Small intestine (tissue), 7 donors: ENCODE results near the gene TSEN15. TPM values are rescaled to one million over a fixed set of nuclear protein-coding genes. Genes with fewer than 3 reads are reported as not detected.

ENCODE experiments used
- DNase-seq, 2 donors: peaks; one replicate each; pipeline versions ENCODE4 v3.0.0 to v3.0.0-alpha.2; 2013
- FAIRE-seq: peaks from 2 replicates; lab custom pipeline; 2012; peaks lifted over from hg19 to GRCh38; lab: Jason Lieb, UNC
- H3K27ac ChIP-seq, 3 donors: one replicate each; pipeline ENCODE4 v1.5.1; 2013; ENCODE audit warnings: low read length in 2 of 3, mild to moderate bottlenecking in 2 of 3, control low read depth in 1 of 3, inconsistent platforms in 1 of 3, low read depth in 1 of 3, moderate library complexity in 1 of 3
- H3K27me3 ChIP-seq, 3 donors: one replicate each; pipeline ENCODE4 v1.6.1; 2013; ENCODE audit warnings: low read length in 3 of 3, inconsistent platforms in 1 of 3; ENCODE audit not compliant: control insufficient read depth in 3 of 3, insufficient read depth in 3 of 3
- H3K36me3 ChIP-seq, 3 donors: one replicate each; pipeline ENCODE4 v1.6.1; 2013; ENCODE audit warnings: low read length in 3 of 3, inconsistent platforms in 1 of 3, low read depth in 1 of 3, mild to moderate bottlenecking in 1 of 3, moderate library complexity in 1 of 3; ENCODE audit not compliant: control insufficient read depth in 3 of 3, insufficient read depth in 2 of 3
- H3K4me1 ChIP-seq, 3 donors: one replicate each; pipeline ENCODE4 v1.6.1; 2013; ENCODE audit warnings: low read length in 2 of 3, inconsistent platforms in 1 of 3, low read depth in 1 of 3, mild to moderate bottlenecking in 1 of 3, moderate library complexity in 1 of 3; ENCODE audit not compliant: control insufficient read depth in 3 of 3, insufficient read depth in 2 of 3
- H3K4me3 ChIP-seq, 3 donors: one replicate each; pipeline ENCODE4 v1.5.1; 2013; ENCODE audit warnings: low read length in 3 of 3, control low read depth in 1 of 3, inconsistent platforms in 1 of 3, low read depth in 1 of 3, mild to moderate bottlenecking in 1 of 3, moderate library complexity in 1 of 3
- H3K9me3 ChIP-seq, 2 donors: one replicate each; pipeline ENCODE4 v1.6.1; 2013; ENCODE audit warnings: low read depth in 1 of 2, low read length in 1 of 2; ENCODE audit not compliant: control insufficient read depth in 2 of 2, insufficient read depth in 1 of 2
- WGBS, 3 donors: extraction: QIAGEN DNeasy Blood & Tissue Kit; methylation state at CpG; one replicate each; pipeline ENCODE4 v1.1.7; 2013; 5-methylcytosine and 5-hydroxymethylcytosine counted together
- polyA plus RNA-seq, 4 donors: library from polyadenylated mRNA; stranded (reverse) in 3 of 4; unstranded in 1 of 4; fragments of 200-250 nt in 3 of 4; fragments of 120-200 nt in 1 of 4; gene quantifications; one replicate each; pipeline versions ENCODE4 v1.2.1 to v1.2.3, GENCODE V29; 2013
- donor health status: healthy with polysubstance abuse.
- donor health status: control.
- donor health status: control.
- donor health status: Bipolar disorder and iron deficiency.
- donor health status: healthy.

TSEN15 gene
- polyA plus RNA-seq, 4 donors = 7.6 to 25.3 (median 15.4) TPM

GRCh38 chr1:184017306-184017705, 34.2 kb upstream of the TSEN15 start:
- Histone ChIP-seq H3K27me3 (peaks cover 0 to 3% (median 0%) of the 10 kb centered on the region in 3 donors), H3K36me3 (no peaks in the 10 kb centered on the region), H3K27ac (no peak overlapping the region), H3K9me3 (no peaks in the 10 kb centered on the region), H3K4me3 (no peak overlapping the region), H3K4me1 (no peaks in the 10 kb centered on the region)
- FAIRE-seq (no peak), DNase-seq (no peak)
- WGBS, 3 donors = 76 to 85% (median 81%) methylated on average over 7 of the region's 7 CpGs

DNA sequence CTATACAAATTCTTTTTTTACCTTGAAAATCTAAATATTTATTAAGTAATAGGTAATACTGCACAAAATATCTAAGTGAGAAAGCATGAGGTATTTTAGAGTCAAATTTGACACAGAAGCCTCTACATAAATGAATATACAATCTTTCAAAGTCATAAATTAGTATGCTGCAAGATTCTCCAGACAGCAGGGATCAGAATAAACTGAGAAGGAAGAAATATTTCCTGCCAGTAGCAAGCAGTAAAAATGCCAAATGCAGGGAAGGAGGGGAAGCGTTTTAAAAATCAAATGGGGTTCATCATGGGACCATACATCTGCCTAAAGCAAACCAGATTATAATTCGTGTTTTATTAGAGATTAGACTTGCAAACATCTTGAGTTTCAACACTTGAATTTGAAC, 32.9 kb upstream of the TSEN15 start:
- H3K4me3 ChIP-seq = no peak overlapping the region
- 46 to 67% (median 59%) methylated on average over 2 of the region's 2 CpGs for WGBS, 3 donors
- H3K27ac ChIP-seq = no peak overlapping the region
- no peaks in the 10 kb centered on the region for H3K4me1 ChIP-seq
- H3K9me3 ChIP-seq = no peaks in the 10 kb centered on the region
- DNase-seq = no peak
- H3K27me3 ChIP-seq = peaks cover 0 to 3% (median 0%) of the 10 kb centered on the region in 3 donors
- H3K36me3 ChIP-seq = no peaks in the 10 kb centered on the region
- FAIRE-seq = no peak

DNA sequence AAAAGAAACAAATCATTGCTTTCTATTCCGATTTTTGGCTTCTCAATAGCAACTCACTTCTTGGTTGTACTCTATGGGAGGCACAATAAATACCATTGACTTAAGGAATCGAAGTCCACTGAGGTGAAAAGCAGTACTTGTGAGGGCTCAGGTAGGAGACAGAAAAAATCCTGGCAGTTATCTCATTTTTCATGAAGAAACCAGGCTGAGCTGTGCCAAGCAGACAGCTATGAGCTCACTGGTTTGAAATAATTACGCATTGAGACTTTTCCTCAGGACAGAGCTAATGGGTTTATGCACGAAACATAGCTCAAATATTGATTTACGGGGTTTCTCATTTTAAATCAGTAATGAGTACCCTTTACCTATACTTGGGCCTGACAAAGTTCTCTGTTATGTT, 32.5 kb upstream of the TSEN15 start:
- Histone ChIP-seq H3K27me3 (peaks cover 0 to 3% (median 0%) of the 10 kb centered on the region in 3 donors), H3K36me3 (no peaks in the 10 kb centered on the region), H3K4me1 (no peaks in the 10 kb centered on the region), H3K4me3 (no peak overlapping the region), H3K27ac (no peak overlapping the region), H3K9me3 (no peaks in the 10 kb centered on the region)
- WGBS, 3 donors = 77 to 85% (median 79%) methylated on average over 5 of the region's 5 CpGs
- no peak for FAIRE-seq
- no peak for DNase-seq

DNA sequence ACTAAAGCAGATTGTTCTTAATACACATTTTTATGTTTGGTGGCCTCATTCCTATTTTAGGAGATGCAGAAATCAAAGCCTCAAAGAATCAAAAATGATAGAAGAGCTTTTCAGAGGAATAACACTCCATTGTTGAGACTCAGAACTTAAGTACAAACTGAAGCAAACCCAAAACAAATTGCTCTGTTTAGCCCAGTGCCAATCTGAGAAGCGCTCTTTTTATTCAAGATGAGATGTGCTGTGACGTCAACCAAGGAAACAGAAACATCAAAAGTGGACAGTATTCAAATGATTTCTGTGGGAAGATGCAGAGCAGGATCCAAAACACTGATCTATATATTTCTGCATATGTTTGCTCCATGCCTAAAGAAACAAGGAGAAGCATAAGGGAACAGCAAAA, 32.0 kb upstream of the TSEN15 start:
- no peaks in the 10 kb centered on the region for H3K4me1 ChIP-seq
- no peak overlapping the region for H3K27ac ChIP-seq
- no peaks in the 10 kb centered on the region for H3K9me3 ChIP-seq
- no peak for FAIRE-seq
- H3K36me3 ChIP-seq = no peaks in the 10 kb centered on the region
- no peak for DNase-seq
- H3K27me3 ChIP-seq = peaks cover 0 to 3% (median 0%) of the 10 kb centered on the region in 3 donors
- H3K4me3 ChIP-seq = no peak overlapping the region
- 86 to 90% (median 89%) methylated on average over 2 of the region's 2 CpGs for WGBS, 3 donors

GRCh38 chr1:184020328-184020727, 31.2 kb upstream of the TSEN15 start:
- 94 to 100% (median 95%) methylated on average over 2 of the region's 2 CpGs for WGBS, 3 donors
- Histone ChIP-seq H3K9me3 (no peaks in the 10 kb centered on the region), H3K36me3 (no peaks in the 10 kb centered on the region), H3K4me3 (no peak overlapping the region), H3K27me3 (peaks cover 0 to 4% (median 0%) of the 10 kb centered on the region in 3 donors), H3K27ac (no peak overlapping the region), H3K4me1 (no peaks in the 10 kb centered on the region)
- DNase-seq (no peak), FAIRE-seq (no peak)

DNA sequence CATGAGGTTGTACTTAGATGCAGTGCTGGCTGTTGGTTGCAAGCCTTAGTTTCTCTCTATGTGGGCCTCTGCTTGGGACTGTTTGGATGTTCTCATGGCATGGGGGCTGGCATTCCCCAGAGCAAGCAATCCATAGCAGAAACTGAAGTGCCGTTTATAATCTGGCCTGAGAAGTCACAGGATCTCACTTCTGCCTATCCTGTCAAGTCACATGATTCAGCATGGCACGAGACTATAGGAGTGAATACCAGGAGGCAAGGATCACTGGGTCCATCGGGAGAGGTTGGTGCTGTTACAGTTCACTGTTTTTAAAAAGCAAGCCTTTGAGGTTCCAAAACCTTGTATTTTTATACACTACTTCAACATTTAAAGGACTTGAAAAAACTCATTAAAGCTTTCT, 30.7 kb upstream of the TSEN15 start:
- FAIRE-seq (no peak), DNase-seq (no peak)
- Histone ChIP-seq H3K4me1 (no peaks in the 10 kb centered on the region), H3K36me3 (no peaks in the 10 kb centered on the region), H3K4me3 (no peak overlapping the region), H3K27me3 (peaks cover 0 to 8% (median 0%) of the 10 kb centered on the region in 3 donors), H3K27ac (no peak overlapping the region), H3K9me3 (no peaks in the 10 kb centered on the region)
- WGBS, 3 donors = 56 to 71% (median 69%) methylated on average over 3 of the region's 3 CpGs

DNA sequence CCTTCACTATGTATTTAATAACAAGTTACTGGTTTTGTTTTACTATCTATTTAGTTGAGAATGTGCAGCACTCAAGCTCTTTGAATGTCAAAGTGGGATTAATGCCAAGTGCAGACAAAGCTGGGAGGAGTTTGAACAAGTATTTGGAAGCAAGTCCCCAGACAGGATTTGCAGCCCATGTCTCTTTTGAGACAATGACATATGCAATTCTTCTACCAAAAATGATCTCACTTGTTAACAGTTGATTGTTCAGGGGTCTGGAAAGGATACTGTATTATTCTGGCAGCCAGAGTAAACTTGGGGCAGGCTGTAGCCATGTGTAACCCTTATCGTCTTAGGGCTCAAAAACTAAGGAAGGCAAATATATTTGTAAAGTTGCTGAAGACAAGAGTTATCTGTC, 29.8 kb upstream of the TSEN15 start:
- Histone ChIP-seq H3K4me1 (no peaks in the 10 kb centered on the region), H3K9me3 (no peaks in the 10 kb centered on the region), H3K4me3 (no peak overlapping the region), H3K36me3 (no peaks in the 10 kb centered on the region), H3K27me3 (peaks cover 0 to 8% (median 0%) of the 10 kb centered on the region in 3 donors), H3K27ac (no peak overlapping the region)
- DNase-seq = no peak
- 60 to 92% (median 84%) methylated on average over 1 of the region's 1 CpG for WGBS, 3 donors
- no peak for FAIRE-seq

GRCh38 chr1:184022668-184023067, 28.9 kb upstream of the TSEN15 start:
- no peak for FAIRE-seq
- WGBS, 3 donors = 39 to 50% (median 48%) methylated on average over 2 of the region's 2 CpGs
- no peak overlapping the region for H3K4me3 ChIP-seq
- H3K4me1 ChIP-seq = no peaks in the 10 kb centered on the region
- H3K27me3 ChIP-seq = peaks cover 0 to 8% (median 0%) of the 10 kb centered on the region in 3 donors
- no peak for DNase-seq
- no peaks in the 10 kb centered on the region for H3K9me3 ChIP-seq
- no peaks in the 10 kb centered on the region for H3K36me3 ChIP-seq
- no peak overlapping the region for H3K27ac ChIP-seq

DNA sequence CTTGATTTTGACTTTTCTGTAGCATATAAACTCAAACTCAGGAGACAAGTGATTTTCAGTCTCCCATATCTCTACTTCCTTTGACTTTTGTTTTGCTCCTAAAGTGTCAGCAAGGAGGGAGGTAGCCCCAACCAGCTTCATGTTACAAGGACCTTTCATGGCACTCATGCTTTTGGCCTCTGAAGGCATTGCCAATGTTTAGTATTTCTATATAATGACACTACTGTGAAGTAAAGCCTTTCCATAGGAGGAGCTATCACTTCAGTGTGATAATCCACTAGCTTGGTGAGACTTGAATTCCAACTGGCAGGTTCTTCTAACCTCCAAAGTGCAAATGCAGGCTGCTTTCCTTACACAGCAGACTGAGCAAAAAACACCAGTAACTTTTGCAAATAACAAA, 28.4 kb upstream of the TSEN15 start:
- H3K27me3 ChIP-seq = peaks cover 0 to 13% (median 0%) of the 10 kb centered on the region in 3 donors
- DNase-seq = no peak
- no peak overlapping the region for H3K4me3 ChIP-seq
- no peaks in the 10 kb centered on the region for H3K4me1 ChIP-seq
- no peaks in the 10 kb centered on the region for H3K36me3 ChIP-seq
- no peaks in the 10 kb centered on the region for H3K9me3 ChIP-seq
- FAIRE-seq = no peak
- H3K27ac ChIP-seq = no peak overlapping the region
